Activated naive CD4-positive, alpha-beta T cell (primary cell): ENCODE measurements around the gene CDK5RAP1.
"Not testable (repeated sequence)": the region's sequence is repeated elsewhere in the genome, so short reads cannot be mapped to it uniquely, and the experiment has no call there.

Source experiments
- DNase-seq, 4 experiments: peaks; one replicate each; lab custom pipeline; 2025; lab: John Stamatoyannopoulos, UW

CDK5RAP1 gene

GRCh38 chr20:33419140-33419974, 18.0 kb upstream of the CDK5RAP1 start:
- no peak for DNase-seq

GRCh38 chr20:33418033-33418432, 16.7 kb upstream of the CDK5RAP1 start:
- no peak for DNase-seq

- DNase-seq: no peak
These were observed 14.6 kb upstream of the CDK5RAP1 start for GRCh38 chr20:33415948-33416347.

GRCh38 chr20:33412484-33412838, 11.1 kb upstream of the CDK5RAP1 start:
- no peak for DNase-seq

GRCh38 chr20:33411711-33412483, 10.6 kb upstream of the CDK5RAP1 start:
- no peak for DNase-seq

GRCh38 chr20:33411242-33411641, 9.9 kb upstream of the CDK5RAP1 start:
- no peak for DNase-seq

GRCh38 chr20:33410081-33410742, 8.9 kb upstream of the CDK5RAP1 start:
- DNase-seq: no peak

GRCh38 chr20:33408716-33409654, 7.7 kb upstream of the CDK5RAP1 start:
- DNase-seq: no peak

- no peak for DNase-seq
These were observed 7.0 kb upstream of the CDK5RAP1 start for GRCh38 chr20:33408313-33408712.

GRCh38 chr20:33407796-33408195, 6.5 kb upstream of the CDK5RAP1 start:
- no peak for DNase-seq

- DNase-seq: no peak
These were observed 5.9 kb upstream of the CDK5RAP1 start for GRCh38 chr20:33407251-33407650.

GRCh38 chr20:33404281-33404680, 3.0 kb upstream of the CDK5RAP1 start:
- no peak for DNase-seq

GRCh38 chr20:33401921-33402369, 626 bp upstream of the CDK5RAP1 start:
- no peak for DNase-seq

- no peak for DNase-seq
These were observed 521 bp downstream of the CDK5RAP1 start for GRCh38 chr20:33400812-33401183.

GRCh38 chr20:33399924-33400323, 1.4 kb downstream of the CDK5RAP1 start:
- DNase-seq: no peak

- no peak for DNase-seq
These were observed 6.6 kb downstream of the CDK5RAP1 start for GRCh38 chr20:33394718-33395117.

- DNase-seq: no peak
These were observed 7.7 kb downstream of the CDK5RAP1 start for GRCh38 chr20:33393609-33394008.

- no peak for DNase-seq
These were observed 9.4 kb downstream of the CDK5RAP1 start for GRCh38 chr20:33391722-33392415.

- not testable (repeated sequence) for DNase-seq
These were observed 12.0 kb downstream of the CDK5RAP1 start for GRCh38 chr20:33389326-33389725.

GRCh38 chr20:33388268-33388667, 13.1 kb downstream of the CDK5RAP1 start:
- DNase-seq: no peak

GRCh38 chr20:33387177-33387576, 14.1 kb downstream of the CDK5RAP1 start:
- DNase-seq: no peak
